GM19468 (cell line): ENCODE results near the gene ITGB5.

Experiments
- ATAC-seq: cut with Tn5 transposase; IDR thresholded peaks from one replicate; pipeline ENCODE4 v1.9.1; 2021; ENCODE audit warnings: mild to moderate bottlenecking, moderate library complexity, moderate number of reproducible peaks; ENCODE audit not compliant: unreplicated experiment; ENCODE audit errors: extremely low read depth

Gene ITGB5

GRCh38 chr3:124887177-124887931 lies at the start of gene ITGB5:
ITGB5 (minus strand) TSS chr3:124887365; CDS start chr3:124887000, 365 bp downstream.
- ATAC-seq: no peak

GRCh38 chr3:124935794-124936542 lies 48.8 kb upstream of the ITGB5 start:
- ATAC-seq: no peak

GRCh38 chr3:124935264-124935663 lies 48.1 kb upstream of the ITGB5 start:
- no peak for ATAC-seq

GRCh38 chr3:124934577-124934976 lies 47.4 kb upstream of the ITGB5 start, which contains the start of gene MUC13:
MUC13 (minus strand) TSS chr3:124934751; CDS start chr3:124934712, 39 bp downstream.
- no peak for ATAC-seq

- ATAC-seq: no peak
Measured at GRCh38 chr3:124928333-124929202, 41.4 kb upstream of the ITGB5 start.

GRCh38 chr3:124927574-124928045 lies 40.4 kb upstream of the ITGB5 start:
- ATAC-seq: peak; percentile 26

- ATAC-seq: no peak
Measured at GRCh38 chr3:124926426-124927101, 39.4 kb upstream of the ITGB5 start.

- no peak for ATAC-seq
Measured at GRCh38 chr3:124924741-124925140, 37.6 kb upstream of the ITGB5 start.

- no peak for ATAC-seq
Measured at GRCh38 chr3:124923833-124924232, 36.7 kb upstream of the ITGB5 start.

GRCh38 chr3:124920718-124921117 lies 33.6 kb upstream of the ITGB5 start:
- no peak for ATAC-seq

- no peak for ATAC-seq
Measured at GRCh38 chr3:124919756-124920155, 32.6 kb upstream of the ITGB5 start.

- ATAC-seq: no peak
Measured at GRCh38 chr3:124918524-124918923, 31.4 kb upstream of the ITGB5 start.

- ATAC-seq: no peak
Measured at GRCh38 chr3:124916837-124917409, 29.8 kb upstream of the ITGB5 start.

- ATAC-seq: no peak
Measured at GRCh38 chr3:124915254-124915653, 28.1 kb upstream of the ITGB5 start.

- no peak for ATAC-seq
Measured at GRCh38 chr3:124907957-124908356, 20.8 kb upstream of the ITGB5 start.

GRCh38 chr3:124904835-124905492 lies 17.8 kb upstream of the ITGB5 start:
- ATAC-seq: no peak

GRCh38 chr3:124903896-124904834 lies 17.0 kb upstream of the ITGB5 start:
- no peak for ATAC-seq
